SK-N-MC (cell line): Measurements from ENCODE around the gene BFSP2.

Source experiments
- EZH2 ChIP-seq: fragments of 200-600 bp; sonication (generic); IDR thresholded peaks from one replicate; pipeline ENCODE4 v1.6.1; 2017; ENCODE audit warnings: antibody characterized with exemption
- POLR2AphosphoS5 ChIP-seq: IDR thresholded peaks from 2 replicates; pipeline ENCODE4 v1.6.1; 2012; ENCODE audit warnings: mild to moderate bottlenecking, low read depth, low read length, borderline replicate concordance

- TF ChIP-seq POLR2AphosphoS5 (no peak), EZH2 (no peak)
These were observed 114.6 kb downstream of the BFSP2 start for GRCh38 chr3:133514418-133514817.
